Measurements from ENCODE around the gene KRTAP5-3.
"Not testable (repeated sequence)": the region's sequence is repeated elsewhere in the genome, so short reads cannot be mapped to it uniquely, and the experiment has no call there.

The KRTAP5-3 gene, protein sequence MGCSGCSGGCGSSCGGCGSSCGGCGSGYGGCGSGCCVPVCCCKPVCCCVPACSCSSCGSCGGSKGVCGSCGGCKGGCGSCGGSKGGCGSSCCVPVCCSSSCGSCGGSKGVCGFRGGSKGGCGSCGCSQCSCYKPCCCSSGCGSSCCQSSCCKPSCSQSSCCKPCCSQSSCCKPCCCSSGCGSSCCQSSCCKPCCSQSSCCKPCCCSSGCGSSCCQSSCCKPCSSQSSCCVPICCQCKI

DNA sequence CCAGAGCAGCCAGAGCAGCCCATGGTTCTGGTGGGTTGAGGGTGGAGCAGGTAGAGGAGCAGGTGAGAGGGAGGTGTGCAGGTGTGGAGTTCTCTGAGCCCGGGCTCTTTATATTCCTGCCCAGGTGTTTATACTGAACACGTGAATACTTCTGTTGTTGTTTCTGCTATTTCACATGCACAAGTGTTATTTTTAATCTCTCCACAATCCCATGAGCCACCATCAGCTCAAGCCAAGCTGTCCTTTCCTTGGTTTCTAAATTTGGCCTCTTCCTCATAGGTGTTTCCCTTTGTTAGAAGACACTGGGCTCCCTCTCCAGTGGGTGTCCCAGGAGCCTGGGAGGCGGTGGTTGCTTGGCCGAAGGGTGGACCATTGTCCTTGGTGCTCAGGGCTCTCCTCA is at the start of gene KRTAP5-3:
KRTAP5-3 (minus strand) TSS at position 101 of the 400 bp plus-strand sequence; CDS start at position 23, 78 bp downstream.
- DNase-seq = no peak

DNA sequence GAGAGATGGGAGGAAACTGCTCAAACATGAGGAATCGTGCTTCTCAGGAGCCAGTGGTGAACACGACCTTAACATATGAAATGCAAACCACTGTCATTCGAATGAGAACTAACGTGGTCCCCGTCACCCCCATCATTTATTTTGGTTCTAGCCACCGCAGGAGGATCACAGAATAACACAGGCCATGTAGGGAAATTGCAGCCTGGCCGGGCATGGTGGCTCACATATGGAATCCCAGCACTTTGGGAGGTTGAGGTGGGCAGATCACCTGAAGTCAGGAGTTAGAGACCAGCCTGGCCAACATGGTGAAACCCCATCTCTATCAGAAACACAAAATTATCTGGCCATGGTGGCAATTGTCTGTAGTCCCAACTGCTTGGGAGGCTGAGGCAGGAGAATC is 48.4 kb upstream of the KRTAP5-3 start:
- DNase-seq = no peak

DNA sequence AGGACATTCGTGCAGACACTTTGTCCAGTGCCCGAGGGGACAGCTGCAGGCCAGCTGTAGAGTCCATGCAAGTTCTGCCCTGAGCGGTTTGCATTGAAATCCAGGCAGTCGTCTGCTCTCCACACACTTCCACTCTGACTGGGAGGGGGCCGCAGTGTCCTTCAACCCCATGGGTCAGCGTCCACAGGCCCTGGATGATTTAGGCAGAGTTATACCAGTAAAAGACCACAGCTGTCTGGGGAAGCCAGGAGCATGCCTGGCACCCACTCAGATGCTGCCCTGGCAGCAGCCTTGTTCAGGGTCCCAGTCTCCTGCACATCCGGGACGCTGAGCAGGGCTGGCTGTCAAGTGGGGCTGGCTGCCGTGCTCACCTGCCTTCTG is 47.8 kb upstream of the KRTAP5-3 start:
- no peak for DNase-seq

DNA sequence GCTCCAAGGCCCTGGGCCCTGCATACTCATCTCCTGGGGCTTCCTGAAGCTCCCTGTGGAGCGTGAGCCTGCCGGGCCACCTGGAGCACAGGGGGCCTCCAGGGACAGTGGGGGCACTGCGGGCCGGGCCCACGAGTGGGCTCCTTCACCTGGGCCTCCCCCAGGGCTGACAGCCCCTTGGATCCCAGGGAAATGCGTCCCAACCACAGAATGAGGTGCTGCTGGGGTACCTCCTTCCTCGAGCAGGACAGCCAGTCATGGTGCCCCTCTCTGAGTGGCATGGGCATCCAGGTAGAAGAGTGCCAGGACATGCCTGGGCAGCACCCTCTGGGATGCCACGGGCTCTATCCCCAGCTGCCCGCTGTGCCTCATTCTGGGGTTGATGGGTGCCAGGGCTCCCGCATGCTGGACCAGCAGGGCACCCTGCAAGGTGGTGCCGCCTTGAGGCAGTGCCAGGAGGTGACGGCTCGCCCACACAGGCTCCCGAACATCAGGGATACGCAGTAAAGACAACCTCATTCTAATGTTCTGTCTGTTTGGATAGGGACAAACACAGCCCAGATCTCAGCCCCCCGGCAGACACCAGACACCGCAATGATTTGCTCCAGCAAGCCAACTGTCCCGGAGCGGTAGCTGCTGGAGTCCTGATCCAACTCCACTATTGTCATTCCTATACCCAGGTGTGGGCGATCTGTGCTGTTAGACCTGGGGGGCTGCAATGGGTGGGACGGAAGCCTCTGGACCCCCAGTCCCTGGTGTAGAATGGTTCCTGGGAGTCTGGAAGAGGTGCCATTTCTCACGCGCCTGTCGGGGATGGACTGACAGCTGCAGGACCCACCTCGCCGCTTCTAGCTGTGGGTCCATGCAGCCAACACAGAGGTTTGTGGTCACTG is 47.2 kb upstream of the KRTAP5-3 start:
- DNase-seq = no peak

DNA sequence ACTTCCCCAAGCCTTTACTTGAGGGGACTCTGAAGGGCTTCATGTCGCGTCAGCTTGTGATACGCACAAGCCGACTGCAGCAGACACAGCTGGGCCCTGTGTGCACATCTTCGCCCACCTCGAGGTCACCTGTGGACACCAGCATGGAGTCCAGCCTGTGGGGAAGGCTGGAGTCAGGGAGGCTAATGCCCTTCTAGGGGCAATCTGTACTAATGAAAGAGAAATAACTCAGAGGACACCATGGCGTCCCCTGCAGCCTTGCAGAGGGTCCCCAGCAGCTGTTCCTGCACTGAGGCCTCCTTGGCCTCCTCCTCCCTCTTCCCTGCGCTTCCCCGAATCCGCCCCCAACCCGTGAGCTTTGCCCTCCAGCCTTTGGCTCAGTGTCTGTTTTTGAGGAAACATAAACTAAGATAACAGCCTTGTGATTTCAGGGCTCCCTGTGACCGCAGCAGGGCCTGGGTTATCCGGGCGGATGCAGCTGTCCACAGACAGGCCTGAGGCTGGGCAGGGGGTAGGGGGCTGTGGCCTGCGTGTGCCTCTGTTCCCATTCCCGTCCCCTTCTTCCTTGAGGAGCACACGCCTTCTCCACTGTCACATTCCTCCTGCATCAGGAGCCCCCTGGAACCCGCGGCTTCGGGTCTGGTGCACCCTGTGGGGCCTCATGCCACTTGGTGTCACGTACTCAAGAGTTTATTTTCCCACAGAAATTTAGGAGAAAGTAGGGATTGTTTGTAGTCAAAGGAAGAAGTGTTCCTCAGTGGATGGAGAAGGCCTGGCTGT is 46.3 kb upstream of the KRTAP5-3 start:
- DNase-seq = no peak

DNA sequence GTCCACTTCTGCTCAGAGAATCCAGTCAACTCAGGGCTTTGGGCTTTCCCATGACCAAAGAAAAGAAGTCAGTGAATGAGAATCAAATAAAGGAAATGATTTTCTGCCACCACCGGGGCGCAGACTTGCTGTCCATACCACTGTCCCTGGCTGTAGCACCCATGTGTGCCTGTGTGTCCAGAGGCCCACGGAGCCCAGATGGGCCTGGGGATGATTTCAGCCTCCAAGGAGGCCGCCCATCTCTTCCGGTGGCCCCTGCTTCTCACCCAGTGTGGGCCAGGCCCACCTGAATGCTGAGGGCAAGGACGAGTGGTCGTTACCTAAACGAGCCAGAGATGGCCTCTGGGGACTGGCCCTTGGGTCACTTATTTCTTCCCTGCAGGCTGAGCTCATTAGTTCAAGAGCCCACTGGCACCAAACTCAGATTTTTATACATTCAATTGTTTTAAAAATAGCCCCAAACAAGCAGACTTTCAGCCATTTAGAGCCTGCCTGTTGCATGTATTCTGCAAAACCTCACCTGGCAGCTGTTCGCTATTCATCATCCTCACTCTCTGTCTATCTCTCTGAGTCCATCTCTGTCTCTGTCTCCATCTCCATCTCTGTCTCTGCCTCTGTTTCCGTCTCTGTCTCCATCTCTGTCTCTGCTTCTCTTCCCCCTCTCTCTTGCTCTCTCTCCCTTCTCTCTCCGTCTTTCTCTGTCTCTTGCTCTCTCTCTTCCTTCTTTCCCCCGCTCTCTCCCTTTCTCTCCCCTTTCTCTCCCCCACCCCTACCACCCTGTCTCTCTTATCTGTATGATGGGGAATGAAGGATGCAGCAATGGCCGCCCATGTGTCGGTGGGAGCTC is 45.5 kb upstream of the KRTAP5-3 start:
- DNase-seq = no peak

DNA sequence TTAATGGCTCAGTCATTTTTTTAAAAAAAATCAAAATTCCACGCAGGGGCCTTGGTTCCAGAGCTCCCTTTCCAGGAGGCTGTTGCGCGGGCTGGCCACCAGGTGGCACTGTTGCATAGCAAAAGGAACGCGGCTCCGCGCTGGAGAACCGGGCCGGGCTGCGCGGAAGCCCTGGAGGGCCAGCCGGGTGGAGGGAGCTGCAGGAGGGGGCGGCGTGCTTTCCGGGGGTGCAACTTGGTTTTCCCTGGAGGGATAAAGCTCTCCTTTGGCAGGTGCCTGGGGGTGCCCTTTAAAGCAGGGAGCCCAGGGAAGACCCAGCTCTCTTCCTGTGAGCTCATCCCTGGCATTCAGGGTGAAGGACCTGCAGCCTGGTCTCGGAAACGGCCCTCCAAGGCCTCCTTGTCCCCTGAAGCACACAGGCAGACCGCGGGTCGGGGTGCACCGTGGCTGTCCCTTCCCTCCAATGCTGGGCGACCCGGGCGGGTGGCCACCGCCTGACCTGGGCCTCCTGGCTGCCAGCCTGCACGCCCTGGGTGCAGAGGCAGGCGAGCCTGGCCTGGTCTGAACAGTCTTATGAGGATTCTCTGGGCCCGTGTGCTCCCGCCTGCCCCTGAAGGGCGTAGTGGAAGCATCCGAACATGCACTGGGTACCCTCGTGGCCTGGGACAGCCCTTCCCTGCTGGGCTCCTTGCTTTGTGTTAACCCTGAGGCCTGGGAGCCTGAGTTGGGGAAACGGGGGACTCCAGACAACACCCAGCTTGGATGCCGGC is 44.7 kb upstream of the KRTAP5-3 start:
- DNase-seq = peak in 49 of 56 donors; percentile 19 to 84 (median 59)

DNA sequence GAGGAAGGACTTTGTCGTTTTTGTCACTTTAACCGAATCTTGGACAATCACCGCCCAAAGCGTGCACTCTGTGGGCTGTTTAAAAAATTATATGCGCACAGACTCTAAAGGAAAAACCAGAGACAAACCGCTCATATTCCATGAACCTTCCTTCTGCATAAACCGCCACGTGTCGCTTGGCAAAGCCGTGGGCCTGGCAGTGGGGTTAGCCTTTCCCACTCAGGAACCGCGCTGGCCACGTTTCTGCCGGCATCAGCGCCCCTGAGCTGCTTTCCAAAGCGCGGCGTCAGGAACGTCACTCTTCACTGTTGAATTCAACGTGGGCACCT is 44.1 kb upstream of the KRTAP5-3 start:
- no peak for DNase-seq

DNA sequence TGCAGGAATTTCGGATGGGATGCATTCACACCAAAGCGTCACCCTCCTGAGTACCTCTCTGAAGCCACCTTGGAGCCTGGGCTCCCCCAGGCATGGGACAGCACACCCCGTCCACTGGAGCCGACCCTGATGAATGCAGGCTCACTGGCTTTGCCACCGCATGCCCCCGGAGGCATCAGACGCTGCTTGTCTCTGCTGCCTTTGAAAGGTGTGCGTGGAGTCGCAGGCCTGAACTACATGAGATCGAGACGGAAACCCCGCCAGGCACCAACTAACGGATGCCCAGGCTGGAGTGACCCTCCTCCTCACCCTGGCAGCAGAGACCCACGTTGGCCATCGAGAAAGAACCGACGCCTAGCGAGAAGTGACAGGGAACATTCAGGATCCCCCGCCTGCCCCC is 43.8 kb upstream of the KRTAP5-3 start:
- no peak for DNase-seq

DNA sequence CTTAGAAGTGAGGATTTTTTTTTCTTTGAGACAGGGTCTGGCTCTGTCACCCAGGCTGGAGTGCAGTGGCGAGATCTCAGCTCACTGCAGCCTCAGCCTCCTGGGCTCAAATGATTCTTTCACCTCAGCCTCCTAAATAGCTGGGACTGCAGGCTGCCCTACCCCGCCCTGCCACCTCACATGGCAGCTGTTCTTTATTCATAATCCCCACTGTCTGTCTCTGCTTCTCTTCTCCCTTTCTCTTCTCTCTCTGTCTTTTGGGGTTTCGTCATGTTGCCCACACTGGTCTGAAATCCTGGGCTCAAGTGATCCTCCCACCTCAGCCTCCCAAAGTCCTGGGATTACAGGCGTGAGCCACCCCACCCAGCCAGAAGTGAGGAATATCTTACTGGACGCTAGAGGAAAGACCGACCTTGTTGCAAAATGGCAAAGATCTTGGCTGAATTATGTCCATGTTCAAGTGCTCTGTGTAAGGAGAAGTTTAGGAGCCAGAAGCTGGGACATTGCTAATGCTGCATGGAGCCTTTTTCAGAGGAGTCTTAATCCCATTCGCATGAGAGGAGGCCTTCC is 43.2 kb upstream of the KRTAP5-3 start:
- DNase-seq = no peak

DNA sequence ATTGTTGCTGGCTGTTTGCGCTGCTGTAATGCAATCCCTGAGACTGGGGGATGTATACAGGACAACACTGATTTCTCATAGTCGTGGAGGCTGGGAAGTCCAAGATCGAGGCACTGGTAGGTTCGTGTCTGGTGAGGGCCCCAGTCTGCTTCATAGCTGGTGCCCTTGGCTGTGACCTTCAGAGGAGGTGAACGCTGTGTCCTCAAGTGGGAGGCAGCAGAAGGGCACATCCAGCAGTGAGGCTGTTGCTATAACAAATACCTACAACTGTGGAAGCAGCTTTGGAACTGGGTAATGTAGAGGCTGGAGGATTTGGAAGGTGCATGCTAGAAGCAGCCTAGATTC is 42.6 kb upstream of the KRTAP5-3 start:
- no peak for DNase-seq

DNA sequence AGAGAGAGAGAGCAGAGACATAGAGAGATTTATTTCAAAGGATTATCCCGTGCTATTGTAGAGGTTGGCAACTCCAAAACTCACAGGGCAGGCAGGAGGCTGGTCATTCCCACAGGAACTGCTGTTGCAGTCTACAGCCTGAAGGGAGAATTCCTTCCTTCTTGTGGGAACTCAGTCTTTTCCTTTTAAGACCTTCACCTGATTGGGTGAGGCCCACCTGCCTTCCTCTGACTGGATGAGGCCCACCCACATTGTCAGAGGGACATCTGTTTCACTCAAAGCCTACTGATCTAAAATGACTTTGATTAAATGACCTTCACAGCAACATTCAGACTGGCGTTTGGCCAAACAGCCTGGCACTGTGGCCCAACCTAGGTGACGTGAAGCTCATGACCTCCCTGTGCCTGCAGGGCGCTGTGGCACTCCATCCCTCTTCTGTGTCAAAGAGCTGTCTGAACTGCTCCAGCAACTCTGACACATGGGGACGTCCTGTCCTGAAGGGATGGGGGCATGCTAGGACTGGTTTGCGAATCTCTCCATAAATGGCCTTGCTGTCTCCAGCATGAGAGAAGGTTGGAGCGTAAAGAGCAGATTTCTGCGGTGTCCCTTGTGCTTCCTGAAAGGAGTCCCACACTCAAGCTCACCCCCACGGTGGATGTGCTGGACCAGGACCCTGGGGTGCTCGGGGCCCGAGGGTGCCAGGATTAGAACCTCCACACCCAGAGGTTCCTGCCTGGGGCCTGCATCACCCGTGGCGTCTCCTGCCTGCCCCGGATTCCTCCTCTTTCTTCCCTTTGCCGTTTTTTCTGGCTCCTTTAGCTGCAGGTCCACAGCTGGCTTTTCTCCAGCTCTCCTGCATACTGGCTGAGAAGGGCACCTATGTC is 42.0 kb upstream of the KRTAP5-3 start:
- no peak for DNase-seq

DNA sequence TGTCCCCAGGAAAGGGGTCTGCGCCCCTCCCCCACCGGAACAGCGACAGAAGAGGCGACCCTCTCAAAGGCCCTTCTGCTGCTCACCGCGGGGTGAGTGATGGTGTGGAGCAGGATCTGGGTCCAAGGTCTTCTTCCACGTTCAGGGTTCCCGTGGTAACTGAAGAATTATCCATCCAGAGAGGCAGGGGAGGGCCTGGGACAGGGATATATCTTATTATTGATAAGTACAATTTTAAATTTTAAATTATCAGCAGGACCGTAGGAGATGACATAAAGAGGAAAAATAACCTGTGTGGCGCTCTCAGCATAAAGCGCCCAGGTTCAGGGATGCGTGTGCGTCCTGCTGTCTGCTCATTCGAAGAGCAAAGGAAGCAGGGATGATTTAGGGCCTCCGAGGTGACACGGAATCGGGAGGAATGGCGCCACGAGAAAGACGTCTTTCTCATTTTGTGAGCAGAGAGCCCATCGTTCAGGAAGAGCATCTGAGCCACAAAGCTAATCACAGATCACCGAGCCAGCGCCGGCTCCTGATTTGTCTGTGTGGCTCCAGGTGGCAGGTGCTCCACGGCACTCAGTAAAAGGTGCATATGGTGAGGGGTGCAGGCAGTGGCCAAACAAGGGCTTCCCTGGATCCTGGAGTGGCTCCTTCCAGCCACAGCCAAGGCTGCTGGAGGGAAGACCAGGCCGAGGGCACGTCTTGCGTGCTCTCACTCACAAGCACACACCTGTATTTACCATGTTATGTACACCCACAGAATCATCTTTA is 40.6 kb upstream of the KRTAP5-3 start:
- DNase-seq = no peak

DNA sequence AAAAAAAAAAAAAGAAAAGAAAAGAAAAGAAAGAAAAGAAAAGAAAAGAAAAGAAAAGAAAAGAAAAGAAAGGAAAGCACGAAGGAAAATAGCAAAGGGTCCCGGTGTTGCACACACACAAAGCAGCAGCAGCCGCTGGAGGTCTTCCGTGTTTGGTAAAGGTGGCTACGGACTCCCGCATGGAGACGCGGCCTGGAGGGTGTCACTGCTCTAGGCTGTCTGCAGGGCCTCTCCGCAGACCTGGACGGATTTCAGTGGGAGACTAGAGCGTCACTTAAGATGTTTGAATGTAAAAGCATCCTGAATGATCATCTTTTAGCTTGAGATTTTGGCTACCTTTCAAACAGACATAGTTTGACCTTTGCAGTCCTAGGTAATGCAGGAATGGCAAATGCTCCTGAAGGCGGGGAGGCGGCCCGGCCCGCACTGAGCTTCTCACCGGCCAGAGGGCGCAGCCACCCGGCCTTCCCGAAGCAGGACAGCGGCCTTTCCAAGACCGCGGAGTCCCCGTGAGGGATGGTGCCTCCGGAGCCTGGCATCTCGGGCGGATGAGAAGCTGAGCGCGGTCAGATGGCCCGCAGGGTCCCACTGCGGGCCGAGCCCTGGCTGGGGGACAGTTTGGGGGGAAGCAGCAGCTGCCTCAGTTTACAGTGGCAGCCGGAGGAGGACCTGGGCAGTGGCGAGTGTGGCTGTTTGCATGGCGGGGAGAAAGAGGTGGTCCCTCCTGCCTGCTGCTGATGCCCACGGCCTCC is 39.8 kb upstream of the KRTAP5-3 start:
- DNase-seq = no peak

DNA sequence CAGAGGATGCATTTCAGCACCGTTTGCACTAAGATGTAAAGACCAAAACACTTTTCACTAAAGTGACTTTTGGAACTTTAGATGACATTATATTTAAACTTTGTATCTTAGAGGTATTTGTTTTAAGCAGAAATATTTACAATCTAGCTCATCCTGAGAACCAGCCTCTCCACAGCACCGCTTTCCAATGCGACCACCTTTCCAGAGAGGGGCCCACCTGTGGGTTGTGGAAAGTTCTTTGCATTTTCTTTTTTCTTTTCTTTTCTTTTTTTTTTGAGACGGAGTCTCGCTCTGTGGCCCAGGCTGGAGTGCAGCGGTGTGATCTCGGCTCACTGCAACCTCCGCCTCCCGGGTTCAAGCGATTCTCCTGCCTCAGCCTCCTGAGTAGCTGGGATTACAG is 38.3 kb upstream of the KRTAP5-3 start:
- DNase-seq = not testable (repeated sequence)

DNA sequence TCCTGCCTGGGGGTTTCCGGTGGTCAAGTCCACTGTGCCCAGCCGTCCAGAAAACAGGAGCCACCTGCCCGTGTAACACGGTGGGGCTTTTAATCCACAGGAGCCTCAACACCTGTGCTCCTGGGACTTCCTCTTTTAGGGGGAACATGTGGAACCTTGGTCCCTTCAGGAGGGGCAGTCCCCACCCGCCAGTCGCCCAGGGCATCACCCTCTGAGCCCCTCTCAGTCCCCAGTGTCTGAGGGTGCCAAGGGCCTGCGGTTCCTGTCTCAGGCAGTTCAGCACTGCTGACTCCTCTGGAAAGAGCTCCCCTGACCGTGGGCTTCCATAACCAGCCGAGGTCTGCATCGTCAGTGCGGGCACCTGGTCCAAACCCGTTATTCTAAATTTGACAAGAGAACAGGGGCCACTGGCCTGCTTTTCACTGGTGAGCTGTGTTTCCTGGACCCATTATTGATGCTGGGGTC is 37.1 kb upstream of the KRTAP5-3 start:
- no peak for DNase-seq

DNA sequence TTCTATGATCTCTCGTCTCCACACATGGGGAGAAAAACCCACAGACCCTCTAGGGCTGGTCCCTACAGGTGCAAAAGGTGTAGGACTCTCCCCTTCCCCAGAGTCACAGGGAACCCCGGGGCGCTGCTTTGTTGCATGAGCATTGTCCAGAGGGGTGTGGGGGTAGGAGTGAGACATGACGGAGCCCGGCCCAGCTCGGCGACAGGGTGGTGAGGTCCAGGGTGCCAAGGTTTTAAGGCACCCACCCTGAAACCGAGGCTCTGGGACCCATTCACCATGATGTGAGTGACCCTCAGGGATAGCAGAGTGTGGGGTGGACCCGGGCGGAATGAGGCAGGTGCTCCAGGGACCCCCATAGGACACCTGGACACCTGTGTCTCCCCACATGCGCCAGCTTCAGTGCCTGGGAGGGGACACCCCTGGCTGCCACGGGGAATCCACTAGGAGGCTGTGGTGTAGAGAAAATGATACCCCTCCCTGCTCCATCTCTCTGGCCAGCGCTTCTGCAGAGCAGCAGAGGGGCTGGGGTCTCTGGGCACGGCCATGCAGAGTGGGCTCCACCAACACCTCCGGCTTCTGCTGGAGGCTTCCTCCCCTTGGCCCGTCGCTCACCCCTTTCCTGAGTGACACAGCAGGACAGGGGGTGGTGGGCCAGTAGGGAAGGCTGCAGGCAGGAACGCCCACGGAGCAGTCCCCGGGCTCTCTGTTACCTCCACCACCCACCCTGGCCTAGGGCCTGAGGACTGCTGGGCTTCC is 36.5 kb upstream of the KRTAP5-3 start:
- DNase-seq = no peak
